Heart right ventricle (tissue), 16 donors: ENCODE data around the gene PCBD2. TPM values are rescaled to one million over a fixed set of nuclear protein-coding genes. Genes with fewer than 3 reads are reported as not detected.

ENCODE experiments used
- ATAC-seq, 8 donors: fragments of 200-7000 bp; cut with Tn5 transposase; one replicate each; pipeline ENCODE4 v1.9.1; 2020; ENCODE audit warnings: mild to moderate bottlenecking in 8 of 8, moderate library complexity in 8 of 8, moderate number of reproducible peaks in 1 of 8
- DNase-seq, 2 donors: peaks; one replicate each; pipeline ENCODE4 v3.0.0-alpha.2; 2020
- H3K27ac ChIP-seq, 10 donors: fragments of 200-600 bp; sonication (generic) in 2 of 10; one replicate each; pipeline versions ENCODE4 v1.5.0 to v1.8.0; 2020 to 2022; ENCODE audit warnings: mild to moderate bottlenecking in 3 of 10
- H3K27me3 ChIP-seq, 7 donors: fragments of 200-600 bp; one replicate each; pipeline ENCODE4 v1.8.0; 2021 to 2022; ENCODE audit warnings: mild to moderate bottlenecking in 2 of 7
- H3K36me3 ChIP-seq, 9 donors: fragments of 200-600 bp; sonication (generic) in 1 of 9; one replicate each; pipeline versions ENCODE4 v1.5.0 to v1.8.0; 2020 to 2022; ENCODE audit warnings: mild to moderate bottlenecking in 2 of 9
- H3K4me1 ChIP-seq, 9 donors: fragments of 200-600 bp; sonication (generic) in 1 of 9; one replicate each; pipeline versions ENCODE4 v1.5.0 to v1.8.0; 2020 to 2022; ENCODE audit warnings: mild to moderate bottlenecking in 4 of 9
- H3K4me3 ChIP-seq, 10 donors: fragments of 200-600 bp; sonication (generic) in 2 of 10; one replicate each; pipeline versions ENCODE4 v1.5.0 to v1.8.0; 2020 to 2022; ENCODE audit warnings: mild to moderate bottlenecking in 7 of 10, moderate library complexity in 2 of 10
- H3K9me3 ChIP-seq, 11 donors: fragments of 200-600 bp in 10 of 11; sonication (generic) in 2 of 11; one replicate each; pipeline versions ENCODE4 v1.5.0 to v1.8.0; 2013 to 2022; ENCODE audit warnings: mild to moderate bottlenecking in 2 of 11, control low read depth in 1 of 11, moderate library complexity in 1 of 11
- WGBS, 2 donors: extraction: QIAGEN DNeasy Blood & Tissue Kit; methylation state at CpG; one replicate each; pipeline ENCODE4 v1.1.7; 2013; ENCODE audit warnings: inconsistent platforms in 1 of 2; 5-methylcytosine and 5-hydroxymethylcytosine counted together
- intact Hi-C, 10 donors: fragments of 100-400 bp; cut with DNase I; formaldehyde crosslinking; loops; one replicate each; pipeline versions ENCODE4 v1.11.1 to v1.14.2; 2022
- polyA plus RNA-seq, 2 donors: library from polyadenylated mRNA; stranded (reverse); fragments of 200-250 nt; gene quantifications; one replicate each; pipeline ENCODE4 v1.2.3, GENCODE V29; 2013
- total RNA-seq, 10 donors: library from RNA; stranded (reverse); fragmentation: NEBNext Ultra II Directional in 3 of 10; extraction: Animal tissue kit (Norgen Biotek cat#: 25700) in 3 of 10; gene quantifications; one replicate each; pipeline versions ENCODE4 v1.2.1 to v1.2.4, GENCODE V29; 2021 to 2023
- TF ChIP-seq, protein P1 (sequence below), 9 donors: fragments of 200-600 bp; sonication (generic) in 2 of 9; IDR thresholded peaks; one replicate each; pipeline versions ENCODE4 v1.5.0 to v1.8.0; 2021 to 2022; ENCODE audit warnings: antibody characterized with exemption in 9 of 9, mild to moderate bottlenecking in 5 of 9, moderate library complexity in 1 of 9
- donor health status: Arrhythmogenic right ventricular cardiomyopathy.
- donor health status: ischemic (EF 13 %, LVEDD 7.1; RV severe dilation, severe dysfunction).
- donor health status: healthy with polysubstance abuse.
- donor health status: DM: no; HTN: yes; CAD: no.
- donor health status: DM: no; HTN: no; CAD: no.
- donor health status: ischemic (EF 25% LVEDD 6.9; RV normal size, moderate dysfunction).
- donor health status: ischemic (EF 25% LVEDD 5.7; RV mildly dilated, moderate dysfunction).
- donor health status: healthy.
- donor health status: DM: yes; HTN: yes; CAD: no.
- donor health status: Ischemic cardiomyopathy.
- donor health status: ischemic (EF 35%, LVEDD 5.7; RV mildly dilated, moderate dysfunction).
- donor health status: nonischemic (EF 11% LVEDD 7.7; RV severe dilation, severe dysfunction).
- donor health status: DM: yes; HTN: yes; CAD: no.
- donor health status: PGD.
- donor health status: ischemic (EF 29% LVEDD 5.4; RV normal size, mild dysfunction).
- donor health status: nonischemic (EF 23%, LVEDD 6.1; RV moderate dilation, normal function).

PCBD2 gene
- total and polyA plus RNA-seq, 12 donors = 6.9 to 36.4 (median 24.5) TPM

DNA sequence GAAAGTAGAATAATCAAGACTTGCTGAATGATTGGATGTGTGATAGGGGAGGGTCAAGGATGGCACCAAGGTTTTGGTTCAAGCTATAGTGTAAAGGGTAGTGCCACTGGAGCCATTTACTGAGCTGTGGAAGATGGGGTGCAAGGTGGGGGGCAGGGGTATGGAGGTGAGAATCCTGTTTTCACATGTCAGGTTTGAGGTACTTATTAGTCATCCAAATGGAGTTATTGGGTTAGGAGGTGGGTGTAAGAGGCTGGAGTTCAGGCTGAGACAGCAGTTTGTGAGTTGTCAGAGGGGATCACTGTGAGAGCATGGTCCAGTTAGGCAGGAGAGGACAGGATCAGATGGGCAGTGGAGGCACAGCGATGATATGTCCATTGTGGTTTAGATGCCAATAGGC lies 8.9 kb downstream of the PCBD2 start:
- no peaks in the 10 kb centered on the region for H3K27me3 ChIP-seq
- no peak overlapping the region for H3K27ac ChIP-seq
- 96 to 100% methylated on average over 1 of the region's 1 CpG for WGBS, 2 donors
- ATAC-seq = no peak
- peaks cover 0 to 90% (median 17%) of the 10 kb centered on the region in 9 donors for H3K36me3 ChIP-seq
- intact Hi-C loops = loop anchor here in 2 of 10 donors (5.0 to 10.0 kb wide), 2 partner anchors 279 to 281 kb away; no protein-coding TSS in a partner anchor
- no peak overlapping the region for H3K4me3 ChIP-seq
- TF ChIP-seq, protein P1, sequence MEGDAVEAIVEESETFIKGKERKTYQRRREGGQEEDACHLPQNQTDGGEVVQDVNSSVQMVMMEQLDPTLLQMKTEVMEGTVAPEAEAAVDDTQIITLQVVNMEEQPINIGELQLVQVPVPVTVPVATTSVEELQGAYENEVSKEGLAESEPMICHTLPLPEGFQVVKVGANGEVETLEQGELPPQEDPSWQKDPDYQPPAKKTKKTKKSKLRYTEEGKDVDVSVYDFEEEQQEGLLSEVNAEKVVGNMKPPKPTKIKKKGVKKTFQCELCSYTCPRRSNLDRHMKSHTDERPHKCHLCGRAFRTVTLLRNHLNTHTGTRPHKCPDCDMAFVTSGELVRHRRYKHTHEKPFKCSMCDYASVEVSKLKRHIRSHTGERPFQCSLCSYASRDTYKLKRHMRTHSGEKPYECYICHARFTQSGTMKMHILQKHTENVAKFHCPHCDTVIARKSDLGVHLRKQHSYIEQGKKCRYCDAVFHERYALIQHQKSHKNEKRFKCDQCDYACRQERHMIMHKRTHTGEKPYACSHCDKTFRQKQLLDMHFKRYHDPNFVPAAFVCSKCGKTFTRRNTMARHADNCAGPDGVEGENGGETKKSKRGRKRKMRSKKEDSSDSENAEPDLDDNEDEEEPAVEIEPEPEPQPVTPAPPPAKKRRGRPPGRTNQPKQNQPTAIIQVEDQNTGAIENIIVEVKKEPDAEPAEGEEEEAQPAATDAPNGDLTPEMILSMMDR (IDR thresholded peaks at IDR 0.05) = no peak
- DNase-seq = no peak
- no peaks in the 10 kb centered on the region for H3K9me3 ChIP-seq
- peaks cover 0 to 5% (median 0%) of the 10 kb centered on the region in 9 donors for H3K4me1 ChIP-seq

DNA sequence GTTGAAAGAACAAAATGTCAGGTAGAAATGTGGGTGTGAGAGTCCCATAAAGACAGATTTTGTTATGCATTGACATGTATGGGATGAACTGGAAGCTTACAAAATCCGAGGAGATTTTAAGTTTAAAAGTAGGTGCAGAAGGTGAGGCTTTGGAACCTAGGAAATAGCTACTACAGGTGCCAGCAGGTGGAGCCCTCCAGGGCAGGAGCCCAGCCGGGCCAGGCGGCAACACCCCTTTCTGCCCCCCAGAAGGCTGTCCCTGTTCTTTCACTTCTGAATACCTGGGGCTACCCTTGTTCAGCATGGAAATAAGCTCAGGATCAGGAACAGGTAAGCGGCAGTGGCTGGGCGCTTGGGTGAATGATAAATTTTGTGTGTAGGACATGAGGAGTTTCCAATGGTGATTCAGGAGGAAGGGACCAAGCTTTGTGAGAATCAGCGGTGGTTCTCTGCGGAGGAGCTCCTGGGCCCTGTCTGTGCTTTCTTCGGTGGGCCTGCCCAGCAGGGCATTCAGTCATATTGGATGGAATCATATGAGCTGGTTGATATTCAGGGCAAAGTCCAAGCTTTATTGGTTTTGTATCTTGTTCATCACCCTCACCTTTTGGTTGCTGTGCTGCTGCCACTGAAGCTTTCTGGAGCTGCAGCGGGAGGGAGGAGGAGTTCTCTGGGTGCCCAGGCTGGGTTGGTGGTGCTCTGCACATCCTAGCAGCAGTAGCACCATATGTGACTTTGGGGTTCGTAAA lies 12.3 kb downstream of the PCBD2 start:
- peaks cover 0 to 71% (median 10%) of the 10 kb centered on the region in 9 donors for H3K36me3 ChIP-seq
- no peak for DNase-seq
- intact Hi-C loops = loop anchor here in 1 of 10 donors (10.0 kb wide), 1 partner anchor 278 kb away; no protein-coding TSS in a partner anchor
- H3K27me3 ChIP-seq = no peaks in the 10 kb centered on the region
- no peak for ATAC-seq
- TF ChIP-seq, protein P1 (IDR thresholded peaks at IDR 0.05) = peak in 4 of 9 donors; percentile 14 to 27 (median 20)
- 93 to 94% methylated on average over 10 of the region's 10 CpGs for whole genome bisulfite sequencing, 2 donors
- H3K9me3 ChIP-seq = no peaks in the 10 kb centered on the region
- H3K4me3 ChIP-seq = no peak overlapping the region
- no peak overlapping the region for H3K27ac ChIP-seq
- peaks cover 0 to 5% (median 0%) of the 10 kb centered on the region in 9 donors for H3K4me1 ChIP-seq

DNA sequence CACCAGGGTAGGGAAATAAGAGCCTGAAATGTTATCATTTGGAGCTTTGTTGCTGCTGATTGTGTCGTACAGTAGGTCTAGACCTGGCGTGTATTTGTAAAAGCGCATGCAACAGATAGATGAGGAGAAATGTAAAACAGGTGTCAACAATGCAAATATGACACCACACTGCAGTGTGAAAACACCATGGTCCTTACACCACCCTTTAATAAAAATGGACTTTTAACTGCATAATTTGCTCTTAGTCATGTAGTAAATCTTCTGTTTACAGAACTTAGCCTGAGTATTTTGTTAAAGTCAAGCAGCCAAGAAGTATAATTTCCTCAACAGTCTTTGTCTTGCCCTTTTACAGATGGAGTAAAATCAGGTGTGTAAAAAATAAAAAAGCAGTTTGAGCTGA lies 13.9 kb downstream of the PCBD2 start:
- 91 to 92% methylated on average over 3 of the region's 3 CpGs for WGBS, 2 donors
- no peak for DNase-seq
- peaks cover 0 to 57% (median 0%) of the 10 kb centered on the region in 9 donors for H3K36me3 ChIP-seq
- H3K27me3 ChIP-seq = no peaks in the 10 kb centered on the region
- no peak for ATAC-seq
- TF ChIP-seq, protein P1 (IDR thresholded peaks at IDR 0.05) = no peak
- no peak overlapping the region for H3K4me3 ChIP-seq
- intact Hi-C loops = loop anchor here in 1 of 10 donors (10.0 kb wide), 1 partner anchor 276 kb away; no protein-coding TSS in a partner anchor
- no peaks in the 10 kb centered on the region for H3K4me1 ChIP-seq
- no peaks in the 10 kb centered on the region for H3K9me3 ChIP-seq
- H3K27ac ChIP-seq = no peak overlapping the region

DNA sequence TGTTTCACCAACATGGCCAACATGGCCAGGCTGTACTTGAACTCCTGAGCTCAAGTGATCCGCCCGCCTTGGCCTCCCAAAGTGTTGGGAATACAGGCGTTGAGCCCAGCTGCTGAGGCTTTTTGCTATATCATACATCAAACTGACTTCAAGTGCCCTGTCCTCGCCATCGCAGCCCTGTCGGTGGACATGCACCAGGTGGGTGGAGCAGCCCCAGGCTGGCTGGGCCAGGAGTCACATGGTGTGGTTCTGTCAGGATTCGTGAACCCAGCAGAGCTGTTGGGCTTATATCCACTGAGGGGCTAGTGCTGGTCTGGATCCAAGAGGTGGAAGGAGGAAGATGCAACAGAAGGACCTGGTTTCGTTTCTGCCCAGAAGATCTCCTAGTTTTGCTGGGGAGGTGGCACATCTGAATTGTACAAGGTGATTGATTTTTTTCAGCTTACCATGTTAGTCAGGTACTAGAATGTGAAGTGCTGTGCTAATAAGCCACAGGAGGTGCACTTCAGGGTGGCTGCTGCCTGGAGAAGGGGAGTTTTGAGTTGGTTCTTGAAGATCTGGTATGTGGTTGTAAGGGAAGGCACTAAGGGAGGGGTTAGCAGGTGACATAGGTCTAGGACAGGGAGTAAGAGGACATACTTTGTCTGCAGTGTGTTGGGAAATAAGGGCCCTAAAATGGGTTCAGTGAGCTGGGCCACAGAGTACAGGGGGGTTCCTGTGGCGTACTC lies 16.1 kb downstream of the PCBD2 start:
- intact Hi-C loops = no loop called here
- Histone ChIP-seq H3K9me3 (no peaks in the 10 kb centered on the region), H3K4me1 (no peaks in the 10 kb centered on the region), H3K27me3 (no peaks in the 10 kb centered on the region), H3K36me3 (peaks cover 0 to 36% (median 0%) of the 10 kb centered on the region in 9 donors), H3K27ac (no peak overlapping the region), H3K4me3 (no peak overlapping the region)
- TF ChIP-seq, protein P1 (IDR thresholded peaks at IDR 0.05) = no peak
- 71 to 83% methylated on average over 9 of the region's 9 CpGs for WGBS, 2 donors
- ATAC-seq (no peak), DNase-seq (no peak)
